ENCODE results near the gene C11orf68.

C11orf68 gene

GRCh38 chr11:65888163-65888814 lies 30.6 kb downstream of the C11orf68 start, which contains the start of gene FIBP:
Gene FIBP (minus strand): TSS chr11:65888471. CDS start chr11:65888418, 53 bp downstream.
- DNase-seq, result peak; percentile 90 to 95

- DNase-seq, result no peak
These were observed 31.1 kb downstream of the C11orf68 start for GRCh38 chr11:65887723-65888162.

- DNase-seq, result no peak
These were observed 31.8 kb downstream of the C11orf68 start for GRCh38 chr11:65886826-65887722.

- DNase-seq, result no peak
These were observed 32.9 kb downstream of the C11orf68 start for GRCh38 chr11:65885808-65886536.

GRCh38 chr11:65885231-65885630 lies 33.6 kb downstream of the C11orf68 start:
- DNase-seq, result no peak

- DNase-seq, result peak; percentile 74 to 85
These were observed 34.2 kb downstream of the C11orf68 start for GRCh38 chr11:65884716-65885092.

GRCh38 chr11:65883786-65884715 lies 34.8 kb downstream of the C11orf68 start:
- no peak for DNase-seq

GRCh38 chr11:65883058-65883761 lies 35.7 kb downstream of the C11orf68 start:
- DNase-seq, result no peak

GRCh38 chr11:65882120-65883057 lies 36.5 kb downstream of the C11orf68 start:
- no peak for DNase-seq

- DNase-seq, result no peak
These were observed 37.9 kb downstream of the C11orf68 start for GRCh38 chr11:65880844-65881421.

GRCh38 chr11:65880027-65880426 lies 38.8 kb downstream of the C11orf68 start:
- no peak for DNase-seq

GRCh38 chr11:65879617-65880016 lies 39.2 kb downstream of the C11orf68 start, which contains the start of gene CTSW:
Gene CTSW (plus strand): TSS chr11:65879837. CDS start chr11:65879855, 18 bp downstream.
- no peak for DNase-seq

GRCh38 chr11:65873318-65874156 lies 45.3 kb downstream of the C11orf68 start:
- peak; percentile 86 to 88 for DNase-seq

- no peak for DNase-seq
These were observed 46.1 kb downstream of the C11orf68 start, which contains the start of gene EFEMP2 for GRCh38 chr11:65872586-65873317. Gene EFEMP2 (minus strand): TSS chr11:65872800. CDS start chr11:65872354, 446 bp downstream.

- no peak for DNase-seq
These were observed 46.9 kb downstream of the C11orf68 start for GRCh38 chr11:65871811-65872548.

- peak; percentile 30 to 53 for DNase-seq
These were observed 47.9 kb downstream of the C11orf68 start for GRCh38 chr11:65870706-65871681.
